Non-pigmented ciliary epithelial cell (primary cell): ENCODE data around the gene LRRC9.
"Not testable (repeated sequence)": the region's sequence is repeated elsewhere in the genome, so short reads cannot be mapped to it uniquely, and the experiment has no call there.

ENCODE experiments used
- DNase-seq: peaks from one replicate; pipeline ENCODE4 v3.0.0-alpha.2; 2010; ENCODE audit warnings: low read depth

Gene LRRC9

GRCh38 chr14:59957890-59958289 is 37.9 kb downstream of the LRRC9 start:
- DNase-seq = not testable (repeated sequence)

- no peak for DNase-seq
These were observed 39.7 kb downstream of the LRRC9 start for GRCh38 chr14:59959668-59960067.

DNA sequence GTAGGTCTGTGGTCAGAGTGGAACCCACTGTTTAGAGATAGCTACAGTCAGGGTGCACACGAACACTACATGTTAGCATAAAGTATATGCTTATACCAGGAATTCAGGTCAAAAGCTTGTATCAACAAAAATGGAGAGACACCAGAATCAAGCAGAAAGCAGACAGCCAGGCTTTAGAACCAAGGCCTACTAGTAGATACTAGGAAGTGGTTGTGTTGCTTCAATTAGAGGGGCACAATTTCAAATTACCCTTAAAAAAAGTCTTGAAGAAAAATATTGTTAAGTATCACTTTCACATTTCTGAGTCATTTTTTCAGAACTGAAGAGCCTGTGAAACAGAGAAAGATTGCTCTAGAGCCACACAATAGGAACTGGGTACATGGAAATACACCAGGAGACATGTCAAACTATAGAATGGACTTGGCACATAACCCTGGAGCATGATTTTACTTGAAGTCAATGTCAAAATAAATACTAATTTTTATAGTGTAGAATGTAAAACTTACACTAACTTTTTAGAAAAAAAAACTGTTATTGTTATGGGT is 41.6 kb downstream of the LRRC9 start:
- DNase-seq = no peak

GRCh38 chr14:59964251-59965007 is 44.5 kb downstream of the LRRC9 start:
- no peak for DNase-seq

GRCh38 chr14:59969319-59969718 is 49.4 kb downstream of the LRRC9 start:
- no peak for DNase-seq

- no peak for DNase-seq
These were observed 61.6 kb downstream of the LRRC9 start for GRCh38 chr14:59981564-59981963.

DNA sequence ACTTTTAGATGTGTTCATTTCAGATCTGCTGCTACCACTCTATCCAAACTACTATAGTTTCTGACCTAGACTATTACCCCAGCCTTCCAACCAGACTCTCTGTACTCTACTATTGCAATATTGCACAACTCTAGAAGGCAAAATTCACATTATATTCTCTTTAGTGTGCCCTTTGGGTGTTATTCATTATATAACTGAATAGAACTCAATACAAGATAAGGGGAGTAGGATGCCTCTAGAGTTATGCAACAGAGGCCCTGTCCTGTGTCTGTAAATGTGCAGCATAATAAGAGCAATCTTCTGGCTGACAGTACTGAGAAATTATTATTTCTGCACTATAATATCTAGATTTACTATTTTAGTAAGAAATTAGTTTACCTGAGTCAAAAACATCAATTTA is 63.1 kb downstream of the LRRC9 start:
- DNase-seq = no peak

DNA sequence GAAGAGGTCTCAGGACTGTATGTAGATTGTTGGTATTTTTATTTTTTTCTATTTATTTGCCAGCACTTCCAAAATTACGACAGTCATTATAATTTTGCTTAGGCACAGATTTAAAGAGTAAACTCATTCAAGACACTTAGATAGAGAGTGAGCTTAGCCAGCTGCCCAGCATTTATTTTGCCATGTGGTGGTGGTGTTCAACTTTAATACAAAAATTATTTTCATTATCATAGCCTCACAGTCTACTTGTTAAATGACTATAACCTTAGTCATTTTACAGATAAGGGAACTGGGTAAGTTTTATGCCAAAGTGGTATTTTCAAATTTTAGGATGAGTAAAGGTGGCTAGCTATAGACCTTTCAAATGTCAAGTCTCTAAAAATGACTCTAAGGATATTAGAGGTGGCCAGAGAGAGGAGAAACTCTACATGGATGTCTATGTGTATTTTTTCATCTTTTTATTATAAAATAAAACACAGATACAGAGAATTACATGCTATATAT is 66.7 kb downstream of the LRRC9 start:
- DNase-seq = no peak

DNA sequence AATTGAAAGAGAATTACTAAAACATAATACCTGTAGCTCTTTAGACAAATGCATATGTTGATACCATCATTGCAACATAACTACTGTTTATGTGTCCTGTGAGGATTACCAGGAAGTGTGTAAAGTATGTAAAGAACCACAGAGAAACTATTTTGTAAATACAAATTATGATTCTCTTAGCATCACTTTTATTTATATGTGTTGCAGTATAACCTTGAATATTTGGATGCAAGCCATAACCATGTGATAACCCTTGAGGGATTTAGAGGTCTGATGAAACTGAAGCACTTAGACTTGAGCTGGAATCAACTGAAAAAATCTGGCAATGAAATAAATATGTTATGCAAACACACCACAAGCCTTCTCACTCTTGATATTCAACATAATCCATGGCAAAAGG is 77.5 kb downstream of the LRRC9 start:
- DNase-seq = no peak

DNA sequence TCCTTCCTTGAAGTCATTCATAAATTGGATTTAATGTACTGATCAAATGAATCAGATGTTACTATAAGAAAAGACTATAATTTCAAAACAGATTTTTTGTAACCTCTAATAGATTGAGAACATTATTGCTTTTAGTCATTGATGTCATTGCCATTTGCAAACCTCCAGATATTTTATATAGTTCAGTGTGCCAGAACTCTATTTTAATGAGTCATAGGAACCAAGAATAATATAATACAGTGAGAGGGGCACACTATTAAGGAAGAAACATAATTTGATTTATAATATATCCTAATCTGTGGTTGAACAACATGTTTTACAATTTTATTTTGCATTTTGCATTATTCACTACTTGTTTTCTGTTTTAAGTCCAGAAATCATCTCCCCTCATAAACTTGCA is 78.0 kb downstream of the LRRC9 start:
- DNase-seq = no peak

GRCh38 chr14:59998564-59998963 is 78.6 kb downstream of the LRRC9 start:
- DNase-seq = no peak

- no peak for DNase-seq
These were observed 83.0 kb downstream of the LRRC9 start for GRCh38 chr14:60002819-60003492.

DNA sequence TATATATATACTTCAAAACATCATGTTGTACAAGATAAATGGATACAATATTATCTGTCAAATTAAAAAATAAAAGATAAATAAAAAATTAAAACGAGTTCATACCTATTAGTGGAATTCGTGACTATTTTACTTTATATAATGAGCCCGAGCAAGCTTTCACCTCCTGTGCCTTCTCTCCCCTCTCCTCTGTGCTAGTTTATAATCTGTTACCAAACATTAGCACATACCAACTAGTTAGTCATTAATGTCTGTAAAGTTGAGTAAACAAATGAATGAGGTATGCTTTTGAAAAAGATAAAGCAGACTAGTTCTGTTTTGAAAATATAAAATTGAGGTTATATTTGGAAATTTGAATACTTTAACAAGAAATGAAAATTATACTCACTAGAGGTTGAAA is 84.0 kb downstream of the LRRC9 start:
- no peak for DNase-seq

DNA sequence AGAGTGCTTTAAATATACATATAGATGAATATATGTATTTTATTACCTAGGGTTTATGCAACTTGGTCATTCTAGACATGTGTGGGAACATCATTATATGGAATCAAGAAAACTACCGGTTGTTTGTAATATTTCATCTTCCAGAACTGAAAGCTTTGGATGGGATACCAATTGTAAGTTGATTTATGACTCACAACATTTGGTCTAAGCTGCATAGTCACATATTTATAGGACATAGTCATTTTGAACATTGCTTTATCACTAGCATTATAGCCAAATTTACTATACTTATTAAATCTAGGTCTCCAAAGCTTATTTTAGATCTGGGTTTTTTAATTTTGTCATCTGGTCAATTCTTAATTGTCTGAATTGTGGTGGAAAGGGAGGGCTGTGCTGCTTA is 88.1 kb downstream of the LRRC9 start:
- DNase-seq = no peak

- not testable (repeated sequence) for DNase-seq
These were observed 90.3 kb downstream of the LRRC9 start for GRCh38 chr14:60010263-60010662.

GRCh38 chr14:60014402-60014801 is 94.5 kb downstream of the LRRC9 start:
- DNase-seq = no peak

- DNase-seq = no peak
These were observed 101.7 kb downstream of the LRRC9 start for GRCh38 chr14:60021619-60022018.

DNA sequence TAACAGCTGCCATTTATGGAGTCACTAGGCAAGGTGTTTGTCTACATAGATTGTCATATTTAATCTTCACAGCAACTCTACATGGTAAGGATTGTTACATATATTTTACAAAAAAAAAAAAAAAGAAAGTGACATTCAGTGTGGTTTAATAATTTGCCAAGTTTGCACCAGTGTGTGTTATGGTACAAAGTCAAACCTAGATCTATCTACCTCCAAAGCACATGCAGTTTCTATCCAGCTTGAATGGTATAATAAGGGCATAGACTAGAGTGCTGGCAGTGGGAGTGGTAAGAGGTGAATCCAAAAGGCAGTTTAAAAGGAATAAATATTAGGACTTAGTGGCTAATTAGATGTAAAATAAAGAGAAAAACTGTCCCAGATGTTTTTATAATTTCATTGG is 105.6 kb downstream of the LRRC9 start:
- no peak for DNase-seq

DNA sequence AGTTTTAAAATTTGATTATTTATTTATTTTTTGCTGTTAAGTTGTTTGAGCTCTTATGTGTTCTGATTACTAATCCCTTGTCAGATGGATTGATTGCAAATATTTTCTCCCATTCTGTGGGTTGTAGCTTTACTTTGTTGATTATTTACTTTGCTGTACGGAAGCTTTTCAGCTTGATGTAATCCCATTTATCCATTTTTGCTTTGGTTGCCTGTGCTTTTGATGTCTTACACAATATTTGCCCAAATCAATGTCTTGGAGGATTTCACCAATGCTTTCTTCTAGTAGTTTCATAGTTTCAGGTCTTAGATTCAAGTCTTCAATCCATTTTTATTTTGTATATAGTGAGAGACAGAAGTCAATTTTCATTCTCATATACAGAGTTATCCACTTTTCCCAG is 115.2 kb downstream of the LRRC9 start:
- no peak for DNase-seq

DNA sequence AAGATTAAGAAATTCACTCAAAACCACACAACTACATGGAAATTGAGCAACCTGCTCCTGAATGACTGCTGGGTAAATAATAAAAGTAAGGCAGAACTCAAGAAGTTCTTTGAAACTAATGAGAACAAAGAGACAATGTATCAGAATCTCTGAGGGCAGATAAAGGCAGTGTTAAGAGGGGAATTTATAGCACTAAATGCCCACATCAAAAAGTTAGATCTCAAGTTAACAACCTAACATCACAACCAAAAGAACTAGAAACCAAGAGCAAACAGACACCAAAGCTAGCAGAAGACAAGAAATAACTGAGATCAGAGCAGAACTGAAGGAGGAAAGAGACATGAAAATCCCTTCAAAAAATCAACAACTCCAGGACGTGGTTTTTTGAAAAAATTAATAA is 128.0 kb downstream of the LRRC9 start:
- DNase-seq = not testable (repeated sequence)

- DNase-seq = no peak
These were observed 131.8 kb downstream of the LRRC9 start for GRCh38 chr14:60051721-60052221.

- DNase-seq = no peak
These were observed 138.1 kb downstream of the LRRC9 start for GRCh38 chr14:60058087-60058486.

DNA sequence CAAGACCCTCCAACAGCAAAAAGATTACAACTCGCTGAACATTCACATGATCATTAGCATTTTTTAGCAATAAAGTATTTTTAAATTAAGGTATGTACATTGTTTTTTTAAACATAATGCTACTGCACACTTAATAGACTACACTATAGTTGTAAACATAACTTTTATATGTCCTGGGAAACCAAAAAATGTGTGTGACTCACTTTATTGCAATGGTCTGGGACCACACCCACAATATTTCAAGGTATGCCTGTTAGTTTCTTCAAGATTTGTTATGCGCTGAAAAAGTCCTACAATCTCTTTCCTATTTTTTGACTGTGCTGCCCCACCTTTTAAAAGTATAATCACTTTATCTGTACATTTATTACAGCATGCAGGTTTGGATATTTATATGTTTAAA is 141.4 kb downstream of the LRRC9 start:
- no peak for DNase-seq
